ENCODE data around the gene COL8A1.
"Not testable (repeated sequence)": the region's sequence is repeated elsewhere in the genome, so short reads cannot be mapped to it uniquely, and the experiment has no call there.

Gene COL8A1

DNA sequence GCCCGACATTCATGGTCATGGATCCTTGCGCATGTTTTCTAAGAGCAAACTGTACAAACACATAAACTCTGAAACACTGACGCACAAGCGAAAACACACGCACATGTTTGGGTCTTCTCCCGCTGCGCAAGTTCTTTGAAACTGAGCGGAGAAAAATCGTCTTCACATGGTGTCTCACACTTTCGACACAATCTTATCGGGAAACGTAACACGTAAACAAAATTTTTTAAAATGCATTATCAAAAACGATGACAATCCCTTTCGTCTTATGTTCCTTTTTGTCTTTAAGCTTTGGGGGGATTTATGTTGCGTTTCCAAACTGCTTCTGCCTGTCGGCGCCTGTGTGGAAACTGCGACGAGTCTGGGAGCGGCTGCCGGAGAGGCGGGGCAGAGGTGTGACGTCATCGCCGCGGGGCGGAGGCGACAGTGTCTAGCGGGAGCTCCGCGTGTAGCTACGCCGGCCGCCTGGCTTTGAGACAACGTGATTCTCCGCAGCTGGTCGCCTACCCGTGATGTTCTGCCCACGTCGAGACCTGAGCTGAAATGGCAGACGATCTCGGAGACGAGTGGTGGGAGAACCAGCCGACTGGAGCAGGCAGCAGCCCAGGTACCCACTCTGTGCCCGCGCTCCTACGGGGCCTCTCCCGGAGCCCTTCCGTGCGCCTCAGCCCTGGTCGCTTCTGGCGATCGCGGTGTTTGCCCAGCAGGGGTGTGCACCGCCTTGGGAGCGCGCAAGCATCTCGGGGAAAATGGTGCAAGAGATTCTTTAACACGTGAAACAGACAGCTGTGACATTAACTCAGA is 179.2 kb downstream of the COL8A1 start, which contains the start of gene CMSS1:
TSS of gene CMSS1 (plus strand) at position 426 of the 804 bp plus-strand sequence.
- peak; percentile 90 for DNase-seq

DNA sequence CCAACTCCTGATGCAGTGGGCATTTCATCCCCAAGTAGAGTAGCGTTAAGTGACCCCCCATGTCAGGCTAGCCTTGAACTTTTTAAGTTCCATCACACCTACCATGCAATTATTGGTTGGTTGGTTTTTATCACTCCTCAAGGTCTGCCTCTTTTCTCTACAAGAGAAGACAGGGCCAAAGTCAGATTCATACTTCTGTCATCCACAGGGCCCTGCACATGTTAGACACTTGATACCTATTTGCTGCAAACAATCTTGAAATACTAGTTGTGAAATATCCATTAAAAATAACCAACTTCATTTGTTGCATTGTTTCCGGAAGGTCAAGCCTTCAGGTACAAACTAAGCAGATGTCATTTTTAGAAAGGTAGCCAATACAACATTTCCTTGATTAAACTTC is 180.4 kb downstream of the COL8A1 start:
- DNase-seq: no peak

DNA sequence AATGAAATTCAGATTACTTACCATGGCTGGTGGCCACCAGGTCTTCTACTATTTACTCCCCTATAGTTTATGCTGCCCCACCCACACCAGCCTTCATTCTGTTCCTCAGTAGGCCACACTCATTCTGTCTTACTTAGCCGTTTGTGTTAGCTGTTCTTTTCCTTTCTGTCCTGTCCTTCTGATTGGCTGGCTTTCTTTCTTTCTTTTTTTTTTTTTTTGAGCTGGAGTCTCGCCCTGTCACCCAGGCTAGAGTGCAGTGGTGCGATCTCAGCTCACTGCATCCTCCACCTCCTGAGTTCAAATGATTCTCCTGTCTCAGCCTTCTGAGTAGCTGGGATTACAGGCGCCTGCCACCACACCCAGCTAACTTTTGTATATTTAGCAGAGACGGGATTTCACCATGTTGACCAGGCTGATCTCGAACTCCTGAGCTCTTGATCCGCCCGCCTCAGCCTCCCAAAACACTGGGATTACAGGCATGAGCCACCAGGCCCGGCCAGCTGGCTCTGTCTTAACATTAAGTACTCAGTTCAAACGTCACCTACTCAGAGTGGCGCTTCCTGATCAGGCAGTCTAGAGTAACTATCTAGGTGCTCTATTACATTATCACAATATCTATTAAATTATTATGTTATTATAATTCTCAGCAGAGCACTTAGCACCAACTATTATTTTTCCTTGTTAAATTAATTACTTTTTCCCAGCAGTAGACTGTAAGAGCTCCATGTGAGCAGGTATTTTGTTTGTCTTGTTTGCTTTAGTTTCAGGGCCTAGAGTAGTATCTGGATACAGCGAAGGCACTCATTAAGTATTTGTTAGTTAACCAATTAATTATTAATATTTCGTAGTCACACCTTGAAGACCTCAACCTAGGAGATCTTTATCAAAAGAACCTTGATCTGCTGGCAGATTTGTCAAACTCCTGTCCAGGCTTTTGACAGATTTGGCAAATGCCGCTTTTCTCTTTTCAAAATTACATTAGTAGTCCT is 185.6 kb downstream of the COL8A1 start:
- DNase-seq: no peak

DNA sequence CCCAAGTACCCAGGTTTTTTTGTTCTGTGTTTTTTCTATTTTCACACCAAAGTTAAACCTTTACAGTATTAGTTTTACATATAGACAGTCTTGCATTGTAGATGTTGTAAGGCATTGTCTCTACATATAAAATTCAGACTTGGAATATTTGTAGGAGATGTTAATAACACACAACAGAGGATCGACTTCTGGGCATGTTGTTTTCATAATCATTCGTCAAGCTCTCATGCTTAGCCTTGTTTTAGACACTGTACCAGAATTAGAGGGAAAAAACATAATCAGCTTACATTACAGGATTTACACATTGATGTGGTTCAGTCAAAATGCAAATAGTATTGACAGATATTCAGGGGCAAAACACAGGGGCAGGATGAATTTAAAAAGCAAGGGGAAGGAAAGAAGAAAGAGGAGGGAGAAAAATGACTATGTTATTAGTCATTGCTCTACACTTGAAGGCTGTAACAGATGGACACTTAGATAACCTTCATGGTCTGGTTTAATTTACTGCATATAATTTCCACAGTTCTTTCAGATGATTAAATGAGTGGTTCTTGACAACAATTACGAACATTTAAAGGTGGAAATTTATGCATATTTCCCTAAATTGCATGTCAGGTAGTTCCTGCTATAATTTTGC is 186.7 kb downstream of the COL8A1 start:
- DNase-seq: no peak

DNA sequence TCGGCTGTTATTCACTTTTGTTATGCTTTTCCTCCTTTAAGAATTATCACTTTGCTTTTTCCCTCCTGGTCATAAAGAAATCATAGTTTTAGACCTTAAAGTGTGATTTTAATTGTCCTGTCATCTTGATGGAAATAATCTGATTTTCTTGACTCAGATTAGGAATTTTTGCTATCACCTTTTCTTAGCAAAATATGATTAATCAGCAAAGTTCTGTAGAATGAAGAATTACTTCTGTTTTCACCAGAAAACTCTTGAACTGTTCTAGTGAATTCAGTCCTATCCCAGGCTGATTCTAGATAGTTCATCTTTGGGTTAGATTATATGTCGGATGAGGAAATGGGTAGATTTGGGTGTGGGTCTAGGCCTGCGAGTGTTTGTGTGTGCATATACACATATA is 191.4 kb downstream of the COL8A1 start:
- no peak for DNase-seq

DNA sequence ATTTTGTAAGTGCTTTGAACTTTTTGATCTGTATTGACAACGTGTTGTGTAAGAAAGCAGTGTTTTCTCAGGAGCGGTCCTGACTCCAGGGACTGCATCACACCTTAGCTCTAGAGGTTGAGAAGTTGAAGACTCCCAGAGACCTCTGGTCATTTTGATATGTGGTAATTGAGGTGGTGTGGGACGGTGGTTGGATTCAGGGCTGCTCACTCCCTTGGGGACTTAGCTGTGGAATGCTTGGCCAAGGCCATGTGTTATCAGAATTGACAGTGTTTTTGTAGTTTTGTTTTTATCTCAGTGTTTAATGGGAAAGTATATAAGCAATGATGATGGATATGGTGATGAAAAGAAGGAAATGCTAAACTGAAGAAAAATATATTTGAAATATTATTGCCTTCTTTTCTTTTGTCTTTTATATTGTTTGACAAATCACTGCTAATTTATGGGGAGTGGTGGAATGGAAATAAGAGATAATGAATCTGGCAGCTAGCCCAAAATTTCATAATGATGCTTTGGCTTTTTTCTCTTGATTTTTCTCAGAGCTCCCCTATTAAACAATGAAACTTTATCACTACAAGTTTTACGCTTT is 195.3 kb downstream of the COL8A1 start:
- DNase-seq: no peak

DNA sequence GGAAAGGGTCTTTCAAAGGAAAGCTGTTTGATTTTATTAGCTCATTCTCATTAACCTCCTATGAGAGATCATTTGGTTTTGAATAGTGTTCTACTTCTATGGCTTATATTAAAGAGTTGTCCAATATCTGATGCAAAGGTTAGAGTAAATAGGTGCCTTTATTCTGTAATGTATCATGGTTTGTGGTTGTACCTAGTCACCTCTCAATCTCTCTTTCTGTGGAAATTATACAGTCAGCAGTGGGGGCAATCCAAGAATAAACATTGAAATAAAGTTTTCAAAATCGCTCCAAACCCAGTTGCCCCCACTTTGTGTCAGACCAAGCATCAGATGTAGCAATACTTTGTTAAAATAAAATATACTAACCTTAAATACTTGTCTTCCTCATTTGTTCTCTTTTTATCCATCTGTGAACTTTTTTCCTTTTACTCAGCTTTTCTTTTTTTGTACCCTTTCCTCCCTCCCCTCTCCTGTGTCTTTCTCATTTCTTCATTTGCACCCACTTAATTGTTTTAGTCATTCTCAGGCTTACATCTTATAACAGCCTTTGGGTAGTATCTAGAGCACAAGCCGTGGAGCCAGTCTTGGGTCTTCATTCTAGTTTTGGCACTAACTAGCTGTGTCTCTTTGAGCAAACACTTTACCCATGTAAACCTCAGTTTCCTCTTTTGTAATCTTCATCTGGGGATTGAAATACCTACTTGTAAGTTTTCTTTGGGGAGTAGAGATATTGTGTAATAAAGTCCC is 196.0 kb downstream of the COL8A1 start:
- DNase-seq: no peak

DNA sequence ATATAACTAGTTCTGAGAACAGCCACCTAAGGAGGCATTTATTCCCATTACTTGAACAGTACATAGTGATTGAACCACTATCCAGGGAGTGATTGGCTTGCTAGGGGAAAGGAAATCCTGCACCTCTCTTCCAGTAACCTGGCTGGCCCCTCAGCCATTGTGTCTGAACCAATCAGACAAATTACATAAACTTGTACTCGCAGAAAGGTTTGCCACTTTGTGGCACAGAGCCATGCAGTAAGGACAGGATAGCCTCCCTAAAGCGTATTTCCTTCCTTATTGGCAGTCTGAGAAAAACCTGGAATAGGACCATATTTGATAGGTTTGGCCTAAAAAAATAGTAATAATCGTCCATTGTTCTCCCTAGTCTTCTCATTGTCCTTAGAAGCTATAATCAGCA is 198.3 kb downstream of the COL8A1 start:
- no peak for DNase-seq

DNA sequence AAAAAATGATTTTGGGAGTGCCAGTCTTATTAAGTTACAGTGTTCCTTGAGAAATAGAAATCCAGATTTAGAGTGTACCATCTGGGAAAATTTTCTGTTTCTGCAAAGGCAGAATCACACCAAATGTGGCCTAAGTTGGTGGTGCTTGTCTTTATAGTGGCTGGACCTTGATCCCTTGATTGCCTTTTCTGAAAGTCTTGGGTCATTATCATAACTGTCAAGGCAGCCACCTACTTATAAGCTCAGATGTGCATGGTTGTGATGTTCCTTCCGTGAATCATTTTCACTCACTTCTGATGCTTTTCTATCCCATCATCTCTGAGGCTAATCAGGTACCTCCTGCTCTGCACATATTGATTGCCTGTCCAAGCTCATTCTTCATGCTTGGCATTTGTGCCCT is 199.3 kb downstream of the COL8A1 start:
- DNase-seq: no peak

DNA sequence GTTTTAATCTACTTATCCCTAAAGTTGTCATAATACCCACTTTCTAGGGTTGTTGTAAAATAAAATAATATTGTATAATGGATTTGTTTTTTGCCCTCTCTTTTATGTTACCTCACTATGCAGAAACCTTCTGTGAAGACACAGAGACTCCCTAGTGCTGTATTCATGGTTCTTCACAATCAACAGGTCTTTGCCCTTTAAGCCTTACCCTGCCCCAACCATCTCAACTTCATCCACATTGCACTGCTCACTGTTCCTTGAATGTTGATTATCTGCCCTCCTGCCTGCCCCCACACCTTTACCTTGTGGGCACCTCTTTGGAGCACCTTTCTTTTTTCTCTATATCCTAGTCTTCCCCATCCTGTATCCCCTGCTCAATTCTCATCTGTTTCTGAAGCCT is 200.4 kb downstream of the COL8A1 start:
- no peak for DNase-seq

DNA sequence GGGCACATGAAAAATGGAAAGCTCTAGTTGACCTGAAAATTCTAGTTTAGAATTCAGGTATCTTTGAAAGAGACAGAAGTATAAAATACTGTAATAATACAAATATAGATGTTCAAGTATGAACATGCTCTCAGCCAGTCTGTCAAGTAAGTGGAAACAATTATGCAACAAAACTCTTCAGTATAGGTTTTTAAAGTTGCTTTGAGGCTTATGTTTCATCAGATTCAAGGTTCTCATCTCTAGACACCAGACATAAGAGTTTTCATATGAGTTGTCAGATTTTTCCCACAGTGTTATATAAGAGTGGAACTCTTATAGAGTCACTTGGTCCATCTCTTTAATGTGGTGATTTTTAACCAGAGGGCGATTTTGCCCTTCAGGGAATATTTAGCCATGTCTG is 201.2 kb downstream of the COL8A1 start:
- DNase-seq: no peak

DNA sequence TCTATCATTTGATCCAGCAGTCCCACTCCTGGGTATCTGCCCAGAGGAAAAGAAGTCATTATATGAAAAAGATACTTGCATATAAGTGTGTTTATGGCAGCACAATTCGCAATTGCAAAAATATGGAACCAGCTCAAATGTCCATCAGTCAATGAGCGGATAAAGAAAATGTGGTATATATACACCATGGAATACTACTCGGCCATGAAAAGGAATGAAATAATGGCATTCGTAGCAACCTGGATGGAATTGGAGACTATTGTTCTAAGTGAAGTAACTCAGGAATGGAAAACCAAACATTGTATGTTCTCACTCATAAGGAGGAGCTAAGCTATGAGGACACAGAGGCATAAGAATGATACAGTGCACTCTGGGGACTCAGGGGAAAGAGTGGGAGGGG is 203.6 kb downstream of the COL8A1 start:
- DNase-seq: not testable (repeated sequence)

DNA sequence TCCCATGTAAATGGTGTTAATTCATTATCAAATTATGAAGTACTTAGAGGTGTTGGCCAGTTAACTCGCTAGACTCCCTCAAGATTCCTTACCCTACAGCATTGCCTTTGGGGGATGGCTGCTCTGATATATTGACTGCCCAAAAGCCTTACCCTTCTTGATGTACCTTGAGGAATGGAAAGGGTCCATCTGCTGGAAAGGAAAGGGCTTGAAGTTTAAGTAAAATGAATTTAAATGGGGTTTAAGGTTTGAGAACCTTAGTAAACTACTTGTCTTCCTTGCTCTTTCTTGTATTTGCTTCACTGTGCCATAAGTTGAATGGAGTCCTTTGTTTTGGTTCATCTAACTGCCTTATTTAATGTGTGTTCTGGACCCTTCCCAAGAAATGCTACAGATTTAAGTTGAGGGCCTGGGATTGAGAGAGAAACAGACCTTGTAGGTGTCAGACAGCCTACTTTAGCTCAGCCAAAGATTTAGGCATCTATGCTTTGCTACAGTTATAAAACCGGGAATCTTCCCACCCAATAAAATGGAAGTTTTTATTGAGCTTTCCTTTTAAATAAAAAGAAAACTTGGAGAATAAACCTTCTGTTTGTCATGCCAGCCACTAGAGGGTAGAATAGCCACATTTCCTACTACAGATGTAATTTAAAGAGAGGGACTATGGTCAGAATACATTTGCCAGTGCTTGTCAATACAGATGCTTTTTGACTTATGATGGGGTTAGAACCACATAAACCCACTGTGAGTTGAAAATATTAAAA is 204.6 kb downstream of the COL8A1 start:
- DNase-seq: peak; percentile 64

DNA sequence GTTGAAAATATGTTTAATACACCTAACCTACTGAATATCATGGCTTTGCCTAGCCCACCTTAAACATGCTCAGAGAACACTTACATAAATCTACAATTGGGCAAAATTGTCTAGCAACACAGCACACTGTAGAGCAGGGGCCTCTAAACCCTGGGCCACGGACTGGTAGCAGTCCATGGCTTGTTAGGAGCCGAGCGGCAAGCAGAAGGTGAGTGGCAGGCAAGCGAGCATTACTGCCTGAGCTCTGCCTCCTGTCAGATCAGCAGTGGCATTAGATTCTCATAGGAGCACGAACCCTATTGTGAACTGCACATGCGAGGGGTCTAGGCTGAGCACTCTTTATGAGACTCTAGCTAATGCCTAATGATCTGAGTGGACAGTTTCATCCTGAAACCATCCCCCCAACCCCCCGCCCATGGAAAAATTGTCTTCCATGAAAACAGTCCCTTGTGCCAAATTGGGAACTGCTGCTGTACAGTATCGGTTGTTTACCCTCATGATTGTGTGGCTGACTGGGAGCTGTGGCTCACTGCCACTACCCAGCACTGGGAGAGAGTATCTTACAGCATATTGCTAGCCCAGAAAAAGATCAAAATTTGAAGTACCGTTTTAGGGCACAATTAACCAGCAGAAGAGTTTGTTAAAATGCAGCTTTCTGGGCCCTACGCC is 205.3 kb downstream of the COL8A1 start:
- peak; percentile 69 for DNase-seq

DNA sequence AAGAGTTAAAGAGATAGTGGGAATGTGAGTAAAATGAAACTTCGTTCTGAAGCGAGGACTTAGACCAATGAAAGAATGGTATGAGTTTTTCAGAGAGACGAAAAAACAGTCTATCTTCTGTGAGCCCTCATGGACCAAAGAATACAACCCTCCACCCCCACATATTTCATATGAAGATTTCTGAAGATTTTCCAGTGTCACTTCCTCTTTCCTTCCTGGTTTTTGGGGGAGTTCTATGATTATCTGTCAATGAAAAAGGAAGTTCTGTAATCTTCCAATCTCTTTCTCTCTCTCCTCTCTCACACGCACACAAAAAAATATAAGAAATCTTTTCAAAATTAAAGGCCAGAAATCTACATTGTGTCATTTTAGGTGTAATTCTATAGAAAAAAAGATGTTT is 206.9 kb downstream of the COL8A1 start:
- no peak for DNase-seq

DNA sequence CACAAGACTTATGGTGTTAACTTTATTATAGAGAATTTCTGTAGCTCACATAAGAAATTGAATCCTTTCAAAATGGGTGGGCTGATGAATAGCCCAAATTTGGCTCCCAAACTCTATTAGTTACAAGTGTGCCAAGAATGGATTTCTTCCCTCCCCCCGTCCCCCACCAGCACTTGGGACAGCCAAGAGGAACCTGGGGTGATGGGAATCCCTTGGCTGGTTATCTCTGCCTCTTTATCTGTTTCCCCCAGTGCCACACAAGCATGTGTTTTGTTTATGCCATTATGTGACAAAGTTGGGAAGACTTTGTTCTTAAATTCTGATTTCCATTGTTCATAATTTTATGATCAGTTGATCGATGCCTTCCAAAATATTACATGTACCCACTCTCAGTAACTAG is 207.6 kb downstream of the COL8A1 start:
- DNase-seq: no peak

DNA sequence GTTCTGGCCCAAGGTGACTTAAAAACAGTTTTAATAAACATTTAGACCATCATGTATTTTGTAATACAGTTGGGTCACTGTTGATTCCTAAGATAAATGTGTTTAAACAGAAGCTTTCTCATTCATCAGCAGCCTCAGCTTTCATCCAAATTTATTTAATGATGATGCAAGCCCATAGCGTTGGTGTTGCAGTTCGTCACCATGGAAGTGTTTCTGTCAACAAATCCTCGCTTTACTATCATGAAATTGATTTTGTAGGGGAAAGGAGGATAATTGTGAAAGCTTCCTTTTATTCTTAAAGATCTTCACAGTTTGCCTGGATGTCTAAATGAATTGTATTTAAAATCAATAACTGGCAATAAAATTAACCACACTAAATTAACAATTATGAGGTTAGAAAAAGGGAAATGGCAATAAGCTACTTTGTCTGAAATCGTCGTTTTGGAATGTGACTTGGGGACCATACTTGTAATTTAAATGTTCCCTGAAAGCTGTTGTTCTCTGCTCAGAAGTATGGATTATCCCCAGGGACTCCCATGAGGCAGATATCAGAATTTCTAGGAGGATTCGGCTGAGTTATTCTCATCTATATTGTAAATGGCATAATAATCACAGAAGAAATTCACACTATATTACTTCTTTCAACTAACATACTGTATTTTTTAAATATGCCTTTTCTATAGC is 208.2 kb downstream of the COL8A1 start:
- DNase-seq: no peak

DNA sequence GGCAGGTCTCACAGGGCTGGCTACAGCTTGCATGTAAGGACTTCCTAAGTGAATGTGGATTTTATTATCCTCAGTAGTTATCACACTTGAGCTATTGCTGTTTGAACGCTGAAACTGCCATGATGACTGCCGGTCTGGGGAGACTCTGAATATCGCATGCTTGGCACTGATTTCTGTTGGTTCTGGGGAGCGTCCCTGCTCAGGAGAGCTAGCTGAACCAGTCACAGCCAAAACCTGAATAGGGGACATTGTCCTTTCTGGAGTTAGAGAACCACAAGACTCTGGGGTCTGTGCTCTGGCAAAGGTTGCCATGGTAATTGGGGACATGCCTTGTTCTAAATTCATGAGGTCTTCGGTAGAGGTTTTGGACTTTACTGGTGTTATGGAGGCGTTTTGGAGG is 210.0 kb downstream of the COL8A1 start:
- no peak for DNase-seq

Data from NCI-H1092 treated with DMSO at 0.1 percent for 48 hours (cell line).